Suprapubic skin (tissue), 4 donors: ENCODE data around the gene WDR33. TPM values are rescaled to one million over a fixed set of nuclear protein-coding genes. Genes with fewer than 3 reads are reported as not detected.
"Not testable (repeated sequence)": the region's sequence is repeated elsewhere in the genome, so short reads cannot be mapped to it uniquely, and the experiment has no call there.

Experiments
- DNase-seq, 2 donors: peaks; one replicate each; pipeline ENCODE4 v3.0.0-alpha.2; 2019; ENCODE audit warnings: low spot score in 2 of 2
- H3K27ac ChIP-seq: fragments of 200-600 bp; sonication (generic); one replicate; pipeline ENCODE4 v1.5.1; 2019
- H3K27me3 ChIP-seq: fragments of 200-600 bp; sonication (generic); one replicate; pipeline ENCODE4 v1.5.1; 2019
- H3K36me3 ChIP-seq: fragments of 200-600 bp; sonication (generic); one replicate; pipeline ENCODE4 v1.5.1; 2019
- H3K4me1 ChIP-seq: fragments of 200-600 bp; sonication (generic); one replicate; pipeline ENCODE4 v1.5.1; 2019
- H3K4me3 ChIP-seq: fragments of 200-600 bp; sonication (generic); one replicate; pipeline ENCODE4 v1.5.1; 2019; ENCODE audit warnings: mild to moderate bottlenecking
- H3K9me3 ChIP-seq: fragments of 200-600 bp; sonication (generic); one replicate; pipeline ENCODE4 v1.5.1; 2019
- EP300 ChIP-seq: sonication (generic); formaldehyde crosslinking; IDR thresholded peaks from one replicate; pipeline ENCODE4 v1.6.1; 2017; ENCODE audit warnings: antibody characterized with exemption
- POLR2A ChIP-seq, 2 donors: fragments of 450-650 bp; IDR thresholded peaks; one replicate each; pipeline ENCODE4 v1.6.1; 2017; ENCODE audit warnings: antibody characterized with exemption in 2 of 2, mild to moderate bottlenecking in 2 of 2, moderate library complexity in 2 of 2
- POLR2AphosphoS5 ChIP-seq, 3 donors: sonication (generic); formaldehyde crosslinking; IDR thresholded peaks; one replicate each; pipeline ENCODE4 v1.6.1; 2017; ENCODE audit warnings: antibody characterized with exemption in 3 of 3
- WGBS: methylation state at CpG from one replicate; pipeline ENCODE4 v1.1.5; 2018; 5-methylcytosine and 5-hydroxymethylcytosine counted together
- total RNA-seq, 4 donors: library from RNA; depleted of rRNA; stranded (reverse); fragments of >200 nt; gene quantifications; one replicate each; pipeline ENCODE4 v1.1.0, GENCODE V29; 2016
- TF ChIP-seq, protein P1 (sequence below), 2 donors: fragments of 200-600 bp in 1 of 2; fragments of 450-650 bp in 1 of 2; sonication (generic) in 1 of 2; IDR thresholded peaks; one replicate each; pipeline ENCODE4 v1.5.1; 2016 to 2019; ENCODE audit warnings: antibody characterized with exemption in 2 of 2, mild to moderate bottlenecking in 1 of 2, moderate library complexity in 1 of 2

The WDR33 gene
- total RNA-seq, 4 donors from 2014 or later: 31.9 to 85.8 (median 44.1) TPM

DNA sequence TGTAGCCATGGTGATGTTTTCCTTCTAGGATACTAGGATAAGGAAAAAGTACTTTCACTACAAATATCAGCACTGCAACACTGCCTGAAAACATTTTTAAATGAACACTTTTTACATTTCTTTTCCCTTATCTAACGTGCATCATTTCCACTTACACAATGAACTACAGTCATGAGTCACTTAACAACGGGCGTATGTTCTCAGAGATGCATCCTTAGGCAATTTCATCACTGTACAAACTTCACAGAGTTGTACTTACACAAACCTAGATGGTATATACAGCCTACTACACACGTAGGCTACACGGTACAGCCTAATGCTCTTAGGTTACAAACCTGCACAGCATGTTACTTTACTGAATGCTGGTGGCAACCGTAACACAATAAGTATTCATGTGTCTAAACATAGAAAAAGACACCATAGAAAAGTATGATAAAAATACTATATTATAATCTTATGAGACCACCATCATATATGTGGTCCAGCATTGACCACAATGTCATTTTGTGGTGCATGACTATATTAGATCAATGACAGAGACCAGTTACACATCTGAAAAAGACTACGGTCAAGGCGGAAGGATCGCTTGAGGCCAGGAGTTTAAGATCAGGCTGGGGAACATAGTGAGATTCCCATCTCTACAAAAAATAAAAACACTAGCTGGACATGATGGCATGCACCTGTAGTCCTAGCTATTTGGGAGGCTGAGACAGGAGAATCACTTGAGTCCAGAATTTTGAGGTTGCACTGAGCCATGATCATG, 39.8 kb downstream of the WDR33 start:
- H3K4me1 ChIP-seq: peaks cover 18% of the 10 kb centered on the region
- H3K27ac ChIP-seq: no peak overlapping the region
- TF ChIP-seq EP300 (no peak), POLR2AphosphoS5 (IDR thresholded peaks at IDR 0.05) (no peak), POLR2A (IDR thresholded peaks at IDR 0.05) (no peak)
- TF ChIP-seq, protein P1, sequence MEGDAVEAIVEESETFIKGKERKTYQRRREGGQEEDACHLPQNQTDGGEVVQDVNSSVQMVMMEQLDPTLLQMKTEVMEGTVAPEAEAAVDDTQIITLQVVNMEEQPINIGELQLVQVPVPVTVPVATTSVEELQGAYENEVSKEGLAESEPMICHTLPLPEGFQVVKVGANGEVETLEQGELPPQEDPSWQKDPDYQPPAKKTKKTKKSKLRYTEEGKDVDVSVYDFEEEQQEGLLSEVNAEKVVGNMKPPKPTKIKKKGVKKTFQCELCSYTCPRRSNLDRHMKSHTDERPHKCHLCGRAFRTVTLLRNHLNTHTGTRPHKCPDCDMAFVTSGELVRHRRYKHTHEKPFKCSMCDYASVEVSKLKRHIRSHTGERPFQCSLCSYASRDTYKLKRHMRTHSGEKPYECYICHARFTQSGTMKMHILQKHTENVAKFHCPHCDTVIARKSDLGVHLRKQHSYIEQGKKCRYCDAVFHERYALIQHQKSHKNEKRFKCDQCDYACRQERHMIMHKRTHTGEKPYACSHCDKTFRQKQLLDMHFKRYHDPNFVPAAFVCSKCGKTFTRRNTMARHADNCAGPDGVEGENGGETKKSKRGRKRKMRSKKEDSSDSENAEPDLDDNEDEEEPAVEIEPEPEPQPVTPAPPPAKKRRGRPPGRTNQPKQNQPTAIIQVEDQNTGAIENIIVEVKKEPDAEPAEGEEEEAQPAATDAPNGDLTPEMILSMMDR (IDR thresholded peaks at IDR 0.05): no peak
- WGBS: 68% methylated on average over 9 of the region's 9 CpGs
- H3K36me3 ChIP-seq: peaks cover 29% of the 10 kb centered on the region
- H3K27me3 ChIP-seq: no peaks in the 10 kb centered on the region
- no peaks in the 10 kb centered on the region for H3K9me3 ChIP-seq
- H3K4me3 ChIP-seq: no peak overlapping the region
- no peak for DNase-seq

DNA sequence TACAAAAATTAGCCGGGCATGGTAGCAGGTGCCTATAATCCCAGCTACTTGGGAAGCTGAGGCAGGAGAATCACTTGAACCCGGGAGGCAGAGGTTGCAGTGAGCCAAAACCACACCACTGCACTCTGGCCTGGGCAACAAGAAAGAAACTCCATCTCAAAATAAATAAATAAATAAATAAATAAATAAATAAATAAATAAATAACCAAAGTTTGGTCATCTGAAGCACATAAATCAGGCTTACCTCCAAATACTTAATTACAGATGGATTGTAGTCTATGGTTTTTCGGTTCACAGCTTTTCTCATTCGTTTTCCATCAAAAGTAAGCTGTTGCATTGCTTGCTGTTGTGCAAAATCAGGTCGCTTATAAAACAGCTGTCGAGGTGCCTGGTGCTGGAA, 40.4 kb downstream of the WDR33 start:
- H3K9me3 ChIP-seq, H3K27me3 ChIP-seq, H3K27ac ChIP-seq, DNase-seq, H3K4me3 ChIP-seq: not testable (repeated sequence)
- Histone ChIP-seq H3K4me1 (peaks cover 13% of the 10 kb centered on the region), H3K36me3 (peaks cover 31% of the 10 kb centered on the region)
- 93% methylated on average over 6 of the region's 6 CpGs for WGBS

DNA sequence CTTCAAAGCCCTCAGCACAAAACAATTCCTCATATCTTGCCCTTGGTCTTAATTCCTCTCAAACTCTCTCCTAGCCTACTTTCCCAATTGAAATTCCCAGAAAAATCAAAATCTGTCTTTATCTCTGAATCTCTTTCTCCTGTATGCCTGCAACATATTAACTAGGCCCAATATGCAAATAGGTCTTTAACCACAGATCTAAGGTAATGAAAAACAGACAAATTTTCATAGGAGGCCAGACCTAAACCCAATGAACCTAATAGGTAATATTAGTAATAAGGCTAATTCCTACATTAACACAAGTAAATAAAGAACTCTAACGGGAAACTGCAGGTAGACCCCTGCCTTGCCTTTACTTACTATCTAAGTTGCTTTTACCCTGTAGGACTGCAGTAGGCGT, 41.4 kb downstream of the WDR33 start:
- Histone ChIP-seq H3K36me3 (peaks cover 37% of the 10 kb centered on the region), H3K4me1 (peaks cover 13% of the 10 kb centered on the region), H3K27me3 (no peaks in the 10 kb centered on the region), H3K9me3 (no peaks in the 10 kb centered on the region), H3K4me3 (no peak overlapping the region), H3K27ac (no peak overlapping the region)
- DNase-seq: no peak
- TF ChIP-seq EP300 (no peak), POLR2A (IDR thresholded peaks at IDR 0.05) (no peak), POLR2AphosphoS5 (IDR thresholded peaks at IDR 0.05) (no peak)
- TF ChIP-seq, protein P1 (IDR thresholded peaks at IDR 0.05): no peak
- 94% methylated on average over 2 of the region's 2 CpGs for WGBS

DNA sequence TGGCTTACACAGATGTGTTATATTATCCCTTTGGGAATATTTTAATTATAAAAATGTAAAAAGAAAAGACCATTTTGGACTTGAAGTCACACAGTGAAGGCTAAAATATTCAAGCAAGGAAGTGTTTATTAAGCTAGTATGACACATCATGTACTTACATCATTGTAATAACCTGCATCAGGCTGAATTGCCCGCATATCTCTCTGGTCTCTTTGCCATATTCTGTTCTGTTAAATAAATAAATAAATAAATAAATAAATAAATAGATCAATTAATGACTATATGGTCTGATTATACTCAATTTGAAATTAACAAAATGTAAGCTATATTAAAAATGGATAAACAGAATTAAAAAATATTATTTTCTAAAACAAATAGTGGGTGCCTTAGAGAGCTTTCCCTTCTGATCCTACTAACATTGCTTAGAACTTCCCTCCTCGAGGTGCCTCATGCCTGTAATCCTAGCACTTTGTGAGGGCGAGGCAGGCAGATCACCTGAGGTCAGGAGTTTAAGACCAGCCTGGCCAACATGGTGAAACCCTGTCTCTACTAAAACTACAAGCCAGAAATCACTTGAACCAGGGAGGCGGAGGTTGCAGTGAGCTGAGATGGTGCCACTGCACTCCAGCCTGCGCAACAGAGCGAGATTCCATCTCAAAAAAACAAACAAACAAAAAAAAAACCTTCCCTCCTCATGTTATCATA, 42.0 kb downstream of the WDR33 start:
- 83% methylated on average over 6 of the region's 6 CpGs for WGBS
- Histone ChIP-seq H3K36me3 (peaks cover 44% of the 10 kb centered on the region), H3K9me3 (no peaks in the 10 kb centered on the region), H3K4me3 (no peak overlapping the region), H3K27me3 (no peaks in the 10 kb centered on the region), H3K4me1 (peaks cover 13% of the 10 kb centered on the region), H3K27ac (no peak overlapping the region)
- no peak for TF ChIP-seq EP300
- TF ChIP-seq, protein P1 (IDR thresholded peaks at IDR 0.05): no peak
- no peak for TF ChIP-seq POLR2A (IDR thresholded peaks at IDR 0.05)
- no peak for TF ChIP-seq POLR2AphosphoS5 (IDR thresholded peaks at IDR 0.05)
- DNase-seq: no peak

DNA sequence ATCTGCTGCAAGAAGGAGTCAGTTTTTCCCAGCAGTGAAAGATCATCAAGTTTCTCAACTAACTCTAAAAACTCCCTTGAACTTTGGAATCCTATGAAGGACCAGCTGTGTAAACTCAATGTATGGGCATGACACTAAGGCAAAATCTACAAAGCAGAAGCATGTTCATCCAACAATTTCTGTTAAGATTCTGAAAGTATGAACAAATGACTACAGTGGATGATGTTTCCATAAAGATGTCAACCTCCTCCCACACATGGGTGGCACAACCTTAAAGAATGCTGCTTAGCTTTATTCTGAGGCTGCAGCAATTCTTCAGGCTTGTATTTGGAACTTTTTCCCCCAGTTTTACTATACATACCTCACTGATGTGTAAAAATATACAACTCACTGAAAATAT, 47.2 kb downstream of the WDR33 start:
- peaks cover 71% of the 10 kb centered on the region for H3K36me3 ChIP-seq
- DNase-seq: no peak
- H3K4me1 ChIP-seq: no peaks in the 10 kb centered on the region
- no peak overlapping the region for H3K27ac ChIP-seq
- no peaks in the 10 kb centered on the region for H3K27me3 ChIP-seq
- no peak overlapping the region for H3K4me3 ChIP-seq
- no peaks in the 10 kb centered on the region for H3K9me3 ChIP-seq
- TF ChIP-seq POLR2A (IDR thresholded peaks at IDR 0.05) (no peak), EP300 (no peak), POLR2AphosphoS5 (IDR thresholded peaks at IDR 0.05) (no peak)
- TF ChIP-seq, protein P1 (IDR thresholded peaks at IDR 0.05): no peak
